ENCODE data around the gene OAS1. TPM values are rescaled to one million over a fixed set of nuclear protein-coding genes. Genes with fewer than 3 reads are reported as not detected.

Gene OAS1
- 2.5 TPM for total RNA-seq

DNA sequence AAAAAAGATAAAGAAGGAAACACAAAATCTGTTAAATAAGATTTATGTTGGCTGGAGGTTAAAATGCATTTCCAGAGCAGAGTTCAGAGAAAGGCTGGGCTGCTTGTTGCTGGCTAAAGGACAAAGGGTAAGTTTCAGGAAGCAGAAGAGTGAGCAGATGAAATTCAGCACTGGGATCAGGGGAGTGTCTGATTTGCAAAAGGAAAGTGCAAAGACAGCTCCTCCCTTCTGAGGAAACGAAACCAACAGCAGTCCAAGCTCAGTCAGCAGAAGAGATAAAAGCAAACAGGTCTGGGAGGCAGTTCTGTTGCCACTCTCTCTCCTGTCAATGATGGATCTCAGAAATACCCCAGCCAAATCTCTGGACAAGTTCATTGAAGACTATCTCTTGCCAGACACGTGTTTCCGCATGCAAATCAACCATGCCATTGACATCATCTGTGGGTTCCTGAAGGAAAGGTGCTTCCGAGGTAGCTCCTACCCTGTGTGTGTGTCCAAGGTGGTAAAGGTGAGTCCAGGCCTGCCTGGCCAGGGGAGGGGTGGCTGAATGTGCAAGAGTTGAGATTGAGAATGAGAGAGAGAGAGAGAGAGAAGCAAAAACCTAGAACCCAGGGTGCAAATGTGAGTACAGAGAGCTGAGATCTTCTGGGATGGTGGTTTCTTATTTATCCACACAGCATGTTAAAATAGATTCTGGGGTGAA, at the start of gene OAS1:
Gene OAS1, plus strand, starts transcription at position 251 of the 703 bp plus-strand sequence. Its CDS starts 78 bp downstream, at position 329.

DNA sequence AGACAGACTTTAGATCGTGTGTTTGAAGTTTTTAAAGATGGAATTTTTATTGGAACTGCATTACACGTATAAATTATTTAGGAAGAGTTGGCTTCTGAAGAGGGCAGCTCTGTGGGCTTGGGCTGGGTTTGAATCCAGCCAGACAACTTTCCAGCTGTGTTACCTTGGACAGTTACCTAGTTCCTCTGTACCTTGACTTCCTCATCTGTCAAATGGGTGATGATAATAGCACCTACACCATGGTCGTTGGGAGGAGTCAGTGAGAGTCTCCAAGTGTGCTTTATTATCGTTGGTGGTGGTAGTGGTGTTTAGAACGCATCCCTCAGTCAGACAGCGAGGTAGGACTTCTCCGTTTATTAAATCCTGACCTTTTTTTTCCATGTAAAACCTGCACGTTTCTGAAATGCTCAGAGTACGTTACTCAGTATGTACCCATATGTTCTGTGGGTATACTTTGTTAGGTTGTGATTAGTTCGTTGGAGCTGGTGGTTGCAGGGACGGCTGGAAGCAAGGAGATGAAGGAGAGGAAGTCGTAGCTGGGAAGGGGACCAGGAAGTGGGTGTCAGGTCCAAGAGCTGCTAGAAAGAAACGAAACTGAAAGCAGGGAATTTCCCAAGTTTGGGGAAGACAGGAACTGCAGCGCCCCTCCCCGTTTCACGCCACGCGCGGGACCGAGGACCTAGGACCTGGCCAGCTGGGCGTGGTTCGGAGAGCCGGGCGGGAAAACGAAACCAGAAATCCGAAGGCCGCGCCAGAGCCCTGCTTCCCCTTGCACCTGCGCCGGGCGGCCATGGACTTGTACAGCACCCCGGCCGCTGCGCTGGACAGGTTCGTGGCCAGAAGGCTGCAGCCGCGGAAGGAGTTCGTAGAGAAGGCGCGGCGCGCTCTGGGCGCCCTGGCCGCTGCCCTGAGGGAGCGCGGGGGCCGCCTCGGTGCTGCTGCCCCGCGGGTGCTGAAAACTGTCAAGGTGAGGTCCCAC, 31.3 kb downstream of the OAS1 start, which contains the start of gene OAS3:
Gene OAS3, plus strand, starts transcription at position 734 of the 979 bp plus-strand sequence. Its CDS starts 57 bp downstream, at position 791.

Other genes starting within 250 kb of the OAS1 start
- 10.3 TPM for gene RPH3A, start 115.2 kb upstream of the OAS1 start, total RNA-seq
- 2.8 TPM for gene OAS3, start 31.5 kb downstream of the OAS1 start, total RNA-seq
- 2.5 TPM for gene OAS2, start 71.6 kb downstream of the OAS1 start, total RNA-seq
- 37.2 TPM for gene DTX1, start 149.8 kb downstream of the OAS1 start, total RNA-seq
- gene RASAL1, start 228.8 kb downstream of the OAS1 start, total RNA-seq: 2.8 TPM
- gene CFAP73, start 242.8 kb downstream of the OAS1 start, total RNA-seq: not detected

Data from parietal lobe (tissue), 1 donor.